Prostate gland (tissue), 2 donors: ENCODE results near the gene AUTS2.

Source experiments
- CTCF ChIP-seq, 4 experiments: fragments of 200-600 bp in 2 of 4; fragments of 450-650 bp in 2 of 4; sonication (generic) in 2 of 4; IDR thresholded peaks; 1 replicate in 3 of 4; 2 replicates in 1 of 4; pipeline ENCODE4 v1.5.1; 2016 to 2019; ENCODE audit warnings: antibody characterized with exemption in 4 of 4, mild to moderate bottlenecking in 2 of 4, moderate library complexity in 2 of 4
- POLR2A ChIP-seq: fragments of 450-650 bp; IDR thresholded peaks from one replicate; pipeline ENCODE4 v1.6.1; 2016; ENCODE audit warnings: antibody characterized with exemption, mild to moderate bottlenecking
- POLR2AphosphoS5 ChIP-seq: sonication (generic); formaldehyde crosslinking; IDR thresholded peaks from one replicate; pipeline ENCODE4 v1.6.1; 2017; ENCODE audit warnings: antibody characterized with exemption

- TF ChIP-seq CTCF (IDR thresholded peaks at IDR 0.05) (peak in 3 of 4 experiments; percentile 75 to 82 (median 77)), POLR2AphosphoS5 (peak; percentile 70), POLR2A (no peak)
Observed at GRCh38 chr7:70698219-70698832, 1100.1 kb downstream of the AUTS2 start.
